HEK293 (cell line): ENCODE measurements around the gene GRIK4.
A peak's percentile ranks its signal among the peaks of the same experiment; 100 is the strongest.

ENCODE experiments used
- GFI1B ChIP-seq: fragments of 450-650 bp; formaldehyde crosslinking; IDR thresholded peaks from 2 replicates; pipeline ENCODE4 v1.5.1; 2016; ENCODE audit warnings: missing biosample characterization, missing genetic modification characterization
- GLI2 ChIP-seq: fragments of 450-650 bp; formaldehyde crosslinking; IDR thresholded peaks from 2 replicates; pipeline ENCODE4; 2017; ENCODE audit warnings: missing biosample characterization, missing genetic modification characterization, low read depth, borderline replicate concordance
- REPIN1 ChIP-seq: fragments of 450-650 bp; formaldehyde crosslinking; IDR thresholded peaks from 2 replicates; pipeline ENCODE4 v1.5.1; 2017; ENCODE audit warnings: missing biosample characterization, missing genetic modification characterization, low read depth
- SETDB1 ChIP-seq: IDR thresholded peaks from one replicate; pipeline ENCODE4 v1.6.1; 2017; ENCODE audit warnings: mild to moderate bottlenecking, low read length, moderate library complexity, mixed read lengths; ENCODE audit not compliant: insufficient read length
- TCF7L2 ChIP-seq: IDR thresholded peaks from 2 replicates; pipeline ENCODE4 v1.6.1; 2011; ENCODE audit warnings: low read depth, mild to moderate bottlenecking, inconsistent platforms, low read length, moderate library complexity, borderline replicate concordance
- ZBTB20 ChIP-seq: fragments of 450-650 bp; formaldehyde crosslinking; IDR thresholded peaks from 2 replicates; pipeline ENCODE4 v1.5.1; 2016; ENCODE audit warnings: missing biosample characterization, missing genetic modification characterization
- ZEB2 ChIP-seq: fragments of 450-650 bp; formaldehyde crosslinking; IDR thresholded peaks from 2 replicates; pipeline ENCODE4 v1.5.1; 2016; ENCODE audit warnings: missing biosample characterization, missing genetic modification characterization
- ZNF140 ChIP-seq: fragments of 450-650 bp; formaldehyde crosslinking; IDR thresholded peaks from 2 replicates; pipeline ENCODE4 v1.5.1; 2016; ENCODE audit warnings: missing biosample characterization, missing genetic modification characterization
- ZNF202 ChIP-seq: fragments of 450-650 bp; formaldehyde crosslinking; IDR thresholded peaks from 2 replicates; pipeline ENCODE4 v1.5.1; 2016; ENCODE audit warnings: missing biosample characterization, missing genetic modification characterization, borderline replicate concordance
- ZNF311 ChIP-seq: fragments of 450-650 bp; formaldehyde crosslinking; IDR thresholded peaks from 2 replicates; pipeline ENCODE4 v1.5.1; 2017; ENCODE audit warnings: missing biosample characterization, missing genetic modification characterization, borderline replicate concordance
- ZNF426 ChIP-seq: fragments of 450-650 bp; formaldehyde crosslinking; IDR thresholded peaks from 2 replicates; pipeline ENCODE4 v1.5.1; 2017; ENCODE audit warnings: missing biosample characterization, missing genetic modification characterization, mild to moderate bottlenecking, inconsistent platforms, moderate library complexity
- ZNF514 ChIP-seq: fragments of 450-650 bp; formaldehyde crosslinking; IDR thresholded peaks from 2 replicates; pipeline ENCODE4 v1.5.1; 2016; ENCODE audit warnings: missing biosample characterization, missing genetic modification characterization
- ZNF529 ChIP-seq: fragments of 450-650 bp; formaldehyde crosslinking; IDR thresholded peaks from 2 replicates; pipeline ENCODE4 v1.5.1; 2017; ENCODE audit warnings: missing genetic modification characterization, missing biosample characterization; ENCODE audit not compliant: insufficient replicate concordance
- ZNF530 ChIP-seq: fragments of 450-650 bp; formaldehyde crosslinking; IDR thresholded peaks from 2 replicates; pipeline ENCODE4 v1.5.1; 2016; ENCODE audit warnings: low read depth, missing biosample characterization, missing genetic modification characterization
- ZNF558 ChIP-seq: fragments of 450-650 bp; formaldehyde crosslinking; IDR thresholded peaks from 2 replicates; pipeline ENCODE4 v1.5.1; 2016; ENCODE audit warnings: missing biosample characterization, missing genetic modification characterization
- ZNF560 ChIP-seq: fragments of 450-650 bp; formaldehyde crosslinking; IDR thresholded peaks from 2 replicates; pipeline ENCODE4 v1.5.1; 2017; ENCODE audit warnings: missing biosample characterization, missing genetic modification characterization, borderline replicate concordance
- ZNF600 ChIP-seq: fragments of 450-650 bp; formaldehyde crosslinking; IDR thresholded peaks from 2 replicates; pipeline ENCODE4 v1.5.1; 2016; ENCODE audit warnings: missing biosample characterization, missing genetic modification characterization
- ZNF610 ChIP-seq: fragments of 450-650 bp; formaldehyde crosslinking; IDR thresholded peaks from 2 replicates; pipeline ENCODE4 v1.5.1; 2016; ENCODE audit warnings: missing biosample characterization, missing genetic modification characterization, borderline replicate concordance
- ZNF624 ChIP-seq: fragments of 450-650 bp; formaldehyde crosslinking; IDR thresholded peaks from 2 replicates; pipeline ENCODE4 v1.5.1; 2017; ENCODE audit warnings: missing biosample characterization, missing genetic modification characterization
- ZNF707 ChIP-seq: fragments of 450-650 bp; formaldehyde crosslinking; IDR thresholded peaks from 2 replicates; pipeline ENCODE4 v1.5.1; 2016; ENCODE audit warnings: missing biosample characterization, missing genetic modification characterization
- ZSCAN16 ChIP-seq: fragments of 450-650 bp; formaldehyde crosslinking; IDR thresholded peaks from 2 replicates; pipeline ENCODE4 v1.5.1; 2016; ENCODE audit warnings: missing biosample characterization, missing genetic modification characterization
- TF ChIP-seq, protein P1 (sequence below): fragments of 450-650 bp; formaldehyde crosslinking; IDR thresholded peaks from 2 replicates; pipeline ENCODE4 v1.5.1; 2016; ENCODE audit warnings: missing biosample characterization, missing genetic modification characterization
- TF ChIP-seq, protein P2 (sequence below): fragments of 450-650 bp; IDR thresholded peaks from 2 replicates; pipeline ENCODE4 v1.5.1; 2018; ENCODE audit warnings: missing biosample characterization, missing genetic modification characterization
- TF ChIP-seq, protein P3 (sequence below): fragments of 450-650 bp; formaldehyde crosslinking; IDR thresholded peaks from 2 replicates; pipeline ENCODE4 v1.5.1; 2016; ENCODE audit warnings: missing biosample characterization, missing genetic modification characterization
- TF ChIP-seq, protein P4 (sequence below): fragments of 450-650 bp; formaldehyde crosslinking; IDR thresholded peaks from 2 replicates; pipeline ENCODE4 v1.5.1; 2016; ENCODE audit warnings: missing biosample characterization, missing genetic modification characterization
- TF ChIP-seq, protein P5 (sequence below): fragments of 450-650 bp; formaldehyde crosslinking; IDR thresholded peaks from 2 replicates; pipeline ENCODE4 v1.5.1; 2016; ENCODE audit warnings: missing biosample characterization, missing genetic modification characterization
- TF ChIP-seq, protein P6 (sequence below): fragments of 450-650 bp; formaldehyde crosslinking; IDR thresholded peaks from 2 replicates; pipeline ENCODE4 v1.5.1; 2017; ENCODE audit warnings: missing biosample characterization, missing genetic modification characterization
- TF ChIP-seq, protein P7 (sequence below): fragments of 450-650 bp; formaldehyde crosslinking; IDR thresholded peaks from 2 replicates; pipeline ENCODE4 v1.5.1; 2016; ENCODE audit warnings: missing biosample characterization, missing genetic modification characterization
- TF ChIP-seq, protein P8 (sequence below): fragments of 450-650 bp; formaldehyde crosslinking; IDR thresholded peaks from 2 replicates; pipeline ENCODE4 v1.5.1; 2016; ENCODE audit warnings: missing biosample characterization, missing genetic modification characterization

Gene GRIK4

DNA sequence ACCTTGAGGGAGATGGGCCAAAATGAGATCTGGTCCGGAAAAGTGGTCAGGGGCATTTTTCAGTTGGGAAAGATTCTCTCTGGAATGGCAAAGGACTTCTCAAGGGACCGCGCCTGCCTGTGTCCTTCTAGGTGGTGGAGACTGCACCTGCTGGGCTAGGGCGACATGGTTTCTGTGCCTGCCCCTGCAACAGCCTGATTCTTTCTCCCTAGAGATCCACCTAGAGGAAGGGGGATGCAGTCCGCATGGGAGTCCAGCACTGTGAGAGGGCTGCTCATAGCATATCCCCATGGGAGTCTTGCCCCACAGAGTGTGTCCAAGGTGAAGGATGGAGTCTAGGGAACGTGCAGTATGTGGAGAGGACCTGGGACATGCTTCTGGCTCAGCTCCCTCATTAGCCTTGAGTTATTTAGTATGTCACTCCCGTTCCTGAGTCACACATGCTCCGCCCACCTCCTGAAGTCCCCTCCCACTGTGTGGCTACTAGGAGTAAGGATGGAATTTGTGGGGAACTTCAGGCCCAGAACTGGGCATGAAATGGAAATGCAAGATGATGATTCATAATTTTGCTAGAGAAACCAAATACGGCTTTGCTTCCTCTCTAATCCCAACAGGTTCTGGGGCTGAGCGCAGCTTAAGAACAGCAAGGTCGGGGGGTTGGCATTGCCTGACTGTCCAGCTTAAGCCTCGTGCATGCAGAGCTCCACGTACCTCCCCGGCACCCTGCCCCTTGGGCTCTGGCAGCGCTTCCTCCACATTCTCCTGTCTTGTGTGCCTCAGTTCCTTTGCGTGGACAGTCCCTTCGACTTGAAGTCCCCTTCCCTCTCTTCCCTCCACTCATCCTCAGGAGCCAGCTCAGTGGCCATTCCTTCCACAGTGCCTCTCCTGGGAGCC lies 35.0 kb downstream of the GRIK4 start (continued):
- TF ChIP-seq ZEB2 (tag by site-specific recombination) = no peak
- no peak for TF ChIP-seq ZNF610 (tag by site-specific recombination)
- no peak for TF ChIP-seq ZNF140 (tag by site-specific recombination)
- TF ChIP-seq, protein P1, sequence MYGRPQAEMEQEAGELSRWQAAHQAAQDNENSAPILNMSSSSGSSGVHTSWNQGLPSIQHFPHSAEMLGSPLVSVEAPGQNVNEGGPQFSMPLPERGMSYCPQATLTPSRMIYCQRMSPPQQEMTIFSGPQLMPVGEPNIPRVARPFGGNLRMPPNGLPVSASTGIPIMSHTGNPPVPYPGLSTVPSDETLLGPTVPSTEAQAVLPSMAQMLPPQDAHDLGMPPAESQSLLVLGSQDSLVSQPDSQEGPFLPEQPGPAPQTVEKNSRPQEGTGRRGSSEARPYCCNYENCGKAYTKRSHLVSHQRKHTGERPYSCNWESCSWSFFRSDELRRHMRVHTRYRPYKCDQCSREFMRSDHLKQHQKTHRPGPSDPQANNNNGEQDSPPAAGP (tag by site-specific recombination) = no peak
- no peak for TF ChIP-seq TCF7L2
- TF ChIP-seq ZNF624 (tag by site-specific recombination) = no peak
- TF ChIP-seq, protein P2, sequence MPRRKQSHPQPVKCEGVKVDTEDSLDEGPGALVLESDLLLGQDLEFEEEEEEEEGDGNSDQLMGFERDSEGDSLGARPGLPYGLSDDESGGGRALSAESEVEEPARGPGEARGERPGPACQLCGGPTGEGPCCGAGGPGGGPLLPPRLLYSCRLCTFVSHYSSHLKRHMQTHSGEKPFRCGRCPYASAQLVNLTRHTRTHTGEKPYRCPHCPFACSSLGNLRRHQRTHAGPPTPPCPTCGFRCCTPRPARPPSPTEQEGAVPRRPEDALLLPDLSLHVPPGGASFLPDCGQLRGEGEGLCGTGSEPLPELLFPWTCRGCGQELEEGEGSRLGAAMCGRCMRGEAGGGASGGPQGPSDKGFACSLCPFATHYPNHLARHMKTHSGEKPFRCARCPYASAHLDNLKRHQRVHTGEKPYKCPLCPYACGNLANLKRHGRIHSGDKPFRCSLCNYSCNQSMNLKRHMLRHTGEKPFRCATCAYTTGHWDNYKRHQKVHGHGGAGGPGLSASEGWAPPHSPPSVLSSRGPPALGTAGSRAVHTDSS (tag by site-specific recombination) = no peak
- no peak for TF ChIP-seq ZSCAN16 (tag by site-specific recombination)
- TF ChIP-seq REPIN1 = no peak
- no peak for TF ChIP-seq ZNF311 (tag by site-specific recombination)
- TF ChIP-seq, protein P3, sequence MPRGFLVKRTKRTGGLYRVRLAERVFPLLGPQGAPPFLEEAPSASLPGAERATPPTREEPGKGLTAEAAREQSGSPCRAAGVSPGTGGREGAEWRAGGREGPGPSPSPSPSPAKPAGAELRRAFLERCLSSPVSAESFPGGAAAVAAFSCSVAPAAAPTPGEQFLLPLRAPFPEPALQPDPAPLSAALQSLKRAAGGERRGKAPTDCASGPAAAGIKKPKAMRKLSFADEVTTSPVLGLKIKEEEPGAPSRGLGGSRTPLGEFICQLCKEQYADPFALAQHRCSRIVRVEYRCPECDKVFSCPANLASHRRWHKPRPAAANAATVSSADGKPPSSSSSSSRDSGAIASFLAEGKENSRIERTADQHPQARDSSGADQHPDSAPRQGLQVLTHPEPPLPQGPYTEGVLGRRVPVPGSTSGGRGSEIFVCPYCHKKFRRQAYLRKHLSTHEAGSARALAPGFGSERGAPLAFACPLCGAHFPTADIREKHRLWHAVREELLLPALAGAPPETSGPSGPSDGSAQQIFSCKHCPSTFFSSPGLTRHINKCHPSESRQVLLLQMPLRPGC (tag by site-specific recombination) = no peak
- no peak for TF ChIP-seq ZNF529 (tag by site-specific recombination)
- TF ChIP-seq, protein P4, sequence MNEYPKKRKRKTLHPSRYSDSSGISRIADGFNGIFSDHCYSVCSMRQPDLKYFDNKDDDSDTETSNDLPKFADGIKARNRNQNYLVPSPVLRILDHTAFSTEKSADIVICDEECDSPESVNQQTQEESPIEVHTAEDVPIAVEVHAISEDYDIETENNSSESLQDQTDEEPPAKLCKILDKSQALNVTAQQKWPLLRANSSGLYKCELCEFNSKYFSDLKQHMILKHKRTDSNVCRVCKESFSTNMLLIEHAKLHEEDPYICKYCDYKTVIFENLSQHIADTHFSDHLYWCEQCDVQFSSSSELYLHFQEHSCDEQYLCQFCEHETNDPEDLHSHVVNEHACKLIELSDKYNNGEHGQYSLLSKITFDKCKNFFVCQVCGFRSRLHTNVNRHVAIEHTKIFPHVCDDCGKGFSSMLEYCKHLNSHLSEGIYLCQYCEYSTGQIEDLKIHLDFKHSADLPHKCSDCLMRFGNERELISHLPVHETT (tag by site-specific recombination) = no peak
- TF ChIP-seq ZNF426 (tag by site-specific recombination) = no peak
- TF ChIP-seq ZNF558 (tag by site-specific recombination) = no peak
- 0 out of 2 replicates have a peak, but pooled peaks have one; percentile 17 for TF ChIP-seq ZBTB20
- TF ChIP-seq GFI1B = no peak
- TF ChIP-seq ZNF560 (tag by site-specific recombination) = no peak
- TF ChIP-seq, protein P5, sequence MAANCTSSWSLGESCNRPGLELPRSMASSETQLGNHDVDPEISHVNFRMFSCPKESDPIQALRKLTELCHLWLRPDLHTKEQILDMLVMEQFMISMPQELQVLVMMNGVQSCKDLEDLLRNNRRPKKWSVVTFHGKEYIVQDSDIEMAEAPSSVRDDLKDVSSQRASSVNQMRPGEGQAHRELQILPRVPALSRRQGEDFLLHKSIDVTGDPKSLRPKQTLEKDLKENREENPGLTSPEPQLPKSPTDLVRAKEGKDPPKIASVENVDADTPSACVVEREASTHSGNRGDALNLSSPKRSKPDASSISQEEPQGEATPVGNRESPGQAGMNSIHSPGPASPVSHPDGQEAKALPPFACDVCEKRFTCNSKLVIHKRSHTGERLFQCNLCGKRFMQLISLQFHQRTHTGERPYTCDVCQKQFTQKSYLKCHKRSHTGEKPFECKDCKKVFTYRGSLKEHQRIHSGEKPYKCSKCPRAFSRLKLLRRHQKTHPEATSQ (tag by site-specific recombination) = no peak
- no peak for TF ChIP-seq ZNF530 (tag by site-specific recombination)
- no peak for TF ChIP-seq ZNF514 (tag by site-specific recombination)
- no peak for TF ChIP-seq ZNF707
- TF ChIP-seq, protein P6, sequence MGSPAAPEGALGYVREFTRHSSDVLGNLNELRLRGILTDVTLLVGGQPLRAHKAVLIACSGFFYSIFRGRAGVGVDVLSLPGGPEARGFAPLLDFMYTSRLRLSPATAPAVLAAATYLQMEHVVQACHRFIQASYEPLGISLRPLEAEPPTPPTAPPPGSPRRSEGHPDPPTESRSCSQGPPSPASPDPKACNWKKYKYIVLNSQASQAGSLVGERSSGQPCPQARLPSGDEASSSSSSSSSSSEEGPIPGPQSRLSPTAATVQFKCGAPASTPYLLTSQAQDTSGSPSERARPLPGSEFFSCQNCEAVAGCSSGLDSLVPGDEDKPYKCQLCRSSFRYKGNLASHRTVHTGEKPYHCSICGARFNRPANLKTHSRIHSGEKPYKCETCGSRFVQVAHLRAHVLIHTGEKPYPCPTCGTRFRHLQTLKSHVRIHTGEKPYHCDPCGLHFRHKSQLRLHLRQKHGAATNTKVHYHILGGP (tag by site-specific recombination) = no peak
- no peak for TF ChIP-seq GLI2 (tag by site-specific recombination)
- TF ChIP-seq, protein P7, sequence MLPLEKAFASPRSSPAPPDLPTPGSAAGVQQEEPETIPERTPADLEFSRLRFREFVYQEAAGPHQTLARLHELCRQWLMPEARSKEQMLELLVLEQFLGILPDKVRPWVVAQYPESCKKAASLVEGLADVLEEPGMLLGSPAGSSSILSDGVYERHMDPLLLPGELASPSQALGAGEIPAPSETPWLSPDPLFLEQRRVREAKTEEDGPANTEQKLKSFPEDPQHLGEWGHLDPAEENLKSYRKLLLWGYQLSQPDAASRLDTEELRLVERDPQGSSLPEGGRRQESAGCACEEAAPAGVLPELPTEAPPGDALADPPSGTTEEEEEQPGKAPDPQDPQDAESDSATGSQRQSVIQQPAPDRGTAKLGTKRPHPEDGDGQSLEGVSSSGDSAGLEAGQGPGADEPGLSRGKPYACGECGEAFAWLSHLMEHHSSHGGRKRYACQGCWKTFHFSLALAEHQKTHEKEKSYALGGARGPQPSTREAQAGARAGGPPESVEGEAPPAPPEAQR = no peak
- TF ChIP-seq, protein P8, sequence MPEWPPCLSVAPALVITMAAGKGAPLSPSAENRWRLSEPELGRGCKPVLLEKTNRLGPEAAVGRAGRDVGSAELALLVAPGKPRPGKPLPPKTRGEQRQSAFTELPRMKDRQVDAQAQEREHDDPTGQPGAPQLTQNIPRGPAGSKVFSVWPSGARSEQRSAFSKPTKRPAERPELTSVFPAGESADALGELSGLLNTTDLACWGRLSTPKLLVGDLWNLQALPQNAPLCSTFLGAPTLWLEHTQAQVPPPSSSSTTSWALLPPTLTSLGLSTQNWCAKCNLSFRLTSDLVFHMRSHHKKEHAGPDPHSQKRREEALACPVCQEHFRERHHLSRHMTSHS = no peak
- peak; percentile 68; the same call in 1 of the 2 replicates for TF ChIP-seq ZNF600
- no peak for TF ChIP-seq ZNF202
- TF ChIP-seq SETDB1 = no peak
